ENCODE results near the gene FBXL15.

GRCh38 chr10:102460836-102461186, 40.2 kb downstream of the FBXL15 start:
- no peak for TF ChIP-seq EZH2phosphoT487 (IDR thresholded peaks at IDR 0.05; ENCODE audit: low read length)
- no peak for TF ChIP-seq CTCF (IDR thresholded peaks at IDR 0.05; ENCODE audit: low read length)
- no peak for TF ChIP-seq EZH2 (optimal IDR thresholded peaks at IDR 0.05; ENCODE audit: low read depth, low read length)
